Right ventricle myocardium superior (tissue), 1 donor: ENCODE measurements around the gene CLNK. TPM values are rescaled to one million over a fixed set of nuclear protein-coding genes. Genes with fewer than 3 reads are reported as not detected.
A peak's percentile ranks its signal among the peaks of the same experiment; 100 is the strongest.

Source experiments
- ATAC-seq: fragments of 200-7000 bp; cut with Tn5 transposase; one replicate; pipeline ENCODE4 v1.9.1; 2020; ENCODE audit warnings: mild to moderate bottlenecking; ENCODE audit not compliant: poor library complexity
- DNase-seq: peaks from one replicate; pipeline ENCODE4 v3.0.0-alpha.2; 2020
- intact Hi-C: fragments of 100-400 bp; cut with DNase I; formaldehyde crosslinking; loops from one replicate; pipeline ENCODE4 v1.11.2; 2022
- total RNA-seq: library from RNA; stranded (reverse); fragmentation: NEBNext Ultra II Directional; extraction: Animal tissue kit (Norgen Biotek cat#: 25700); gene quantifications from one replicate; pipeline ENCODE4 v1.2.1, GENCODE V29; 2021
- donor health status: DM: no; HTN: yes; CAD: no; lungs with severe emphysema.

Gene CLNK
- total RNA-seq, 1 donor from 2014 or later, result not detected

DNA sequence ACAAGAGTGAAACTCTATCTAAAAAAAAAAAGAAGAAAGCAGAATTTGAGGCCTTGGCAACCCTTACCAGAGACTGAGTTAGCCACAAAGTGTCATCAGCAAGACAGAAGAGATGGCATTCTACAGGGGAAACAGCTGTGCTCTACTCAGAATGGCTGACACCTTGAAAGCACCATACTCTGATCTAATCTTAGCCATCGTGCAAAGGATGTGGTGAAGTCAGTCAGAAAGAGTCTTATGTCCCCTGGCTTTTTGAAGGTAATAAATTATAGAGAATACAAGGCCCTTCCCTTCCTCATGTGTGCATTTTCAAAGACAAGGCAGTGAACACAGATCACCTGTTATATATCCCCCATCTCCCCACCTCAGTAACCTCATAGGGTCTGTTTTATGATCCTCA is 13.2 kb downstream of the CLNK start:
- ATAC-seq, result no peak
- intact Hi-C loops, result no loop called here
- no peak for DNase-seq

GRCh38 chr4:10670321-10670720 is 14.2 kb downstream of the CLNK start:
- intact Hi-C loops, result no loop called here
- DNase-seq (no peak), ATAC-seq (no peak)

- no peak for DNase-seq
- ATAC-seq, result no peak
- intact Hi-C loops, result no loop called here
Measured at GRCh38 chr4:10667701-10668326, 16.8 kb downstream of the CLNK start.

- DNase-seq, result no peak
- no peak for ATAC-seq
- intact Hi-C loops, result no loop called here
Measured at GRCh38 chr4:10666616-10667015, 18.0 kb downstream of the CLNK start.

DNA sequence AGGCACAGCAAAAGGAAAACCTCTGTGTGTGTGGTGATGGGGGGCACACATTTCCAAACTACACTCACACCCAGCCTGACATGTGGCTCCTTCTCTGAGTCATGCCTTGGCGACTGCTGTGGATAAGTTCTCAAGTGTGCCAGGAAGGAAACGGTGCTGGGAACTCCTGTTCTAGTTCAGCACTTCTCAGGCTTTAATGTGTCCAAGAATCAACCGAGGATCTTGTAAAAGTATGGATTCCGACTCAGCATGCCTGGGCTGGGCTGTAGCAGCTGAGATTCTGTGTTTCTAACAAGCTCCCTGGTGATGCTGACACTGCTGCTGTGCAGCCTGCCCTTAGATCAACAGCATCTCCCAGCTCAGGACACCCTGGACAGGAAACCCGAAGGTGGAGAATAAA is 20.2 kb downstream of the CLNK start:
- intact Hi-C loops, result no loop called here
- DNase-seq, result no peak
- ATAC-seq, result peak; percentile 67

GRCh38 chr4:10662937-10663336 is 21.6 kb downstream of the CLNK start:
- intact Hi-C loops, result no loop called here
- no peak for DNase-seq
- no peak for ATAC-seq

DNA sequence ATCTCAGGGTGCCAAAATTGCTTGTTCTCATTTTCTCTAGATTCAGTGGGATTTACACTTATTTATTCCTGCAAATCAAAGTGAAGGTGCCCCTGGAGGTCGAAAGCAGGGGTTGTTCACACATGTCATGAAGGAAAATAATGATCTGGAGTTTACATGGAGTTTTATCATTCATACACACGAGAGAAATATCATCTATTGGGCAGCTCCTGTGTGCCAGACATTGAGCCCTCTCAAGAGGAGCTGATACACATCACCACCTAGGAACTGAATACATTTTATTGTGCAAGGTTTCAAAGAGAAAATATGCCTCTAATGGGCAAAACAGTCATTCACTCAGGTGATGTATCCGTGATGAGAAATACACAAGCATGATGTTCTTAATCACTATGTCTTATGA is 23.5 kb downstream of the CLNK start:
- ATAC-seq (no peak), DNase-seq (no peak)
- intact Hi-C loops, result no loop called here

GRCh38 chr4:10659251-10659650 is 25.3 kb downstream of the CLNK start:
- DNase-seq (no peak), ATAC-seq (no peak)
- intact Hi-C loops, result no loop called here

- DNase-seq (no peak), ATAC-seq (no peak)
- intact Hi-C loops, result no loop called here
Measured at GRCh38 chr4:10656988-10657387, 27.6 kb downstream of the CLNK start.

GRCh38 chr4:10656420-10656819 is 28.1 kb downstream of the CLNK start:
- intact Hi-C loops, result no loop called here
- ATAC-seq (no peak), DNase-seq (no peak)

GRCh38 chr4:10655968-10656367 is 28.6 kb downstream of the CLNK start:
- intact Hi-C loops, result no loop called here
- DNase-seq (no peak), ATAC-seq (no peak)

- ATAC-seq, result no peak
- DNase-seq, result no peak
- intact Hi-C loops, result no loop called here
Measured at GRCh38 chr4:10648479-10648878, 36.1 kb downstream of the CLNK start.

DNA sequence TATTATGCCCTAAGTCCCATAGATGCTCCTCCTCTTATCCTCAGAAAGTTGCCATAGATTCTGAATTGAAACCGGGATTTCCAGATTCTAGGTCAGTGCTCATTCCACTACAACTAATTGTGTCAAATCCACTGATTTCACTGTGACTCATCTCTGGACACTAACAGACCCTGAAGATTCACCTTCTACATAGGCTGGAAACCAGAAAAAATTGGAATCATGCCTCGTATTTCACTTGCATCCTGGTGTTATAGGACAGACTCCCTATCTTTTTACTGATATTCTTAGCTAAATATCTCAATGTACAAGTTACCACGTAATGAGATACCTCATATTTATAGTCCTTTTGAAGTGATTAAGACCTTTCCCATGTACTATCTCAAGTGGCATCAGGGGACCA is 36.7 kb downstream of the CLNK start:
- intact Hi-C loops, result no loop called here
- ATAC-seq, result no peak

GRCh38 chr4:10643600-10644425 is 40.8 kb downstream of the CLNK start:
- ATAC-seq (no peak), DNase-seq (no peak)
- intact Hi-C loops, result no loop called here

More for the DNA sequence above, 36.7 kb downstream of the CLNK start:
- no peak for DNase-seq

DNA sequence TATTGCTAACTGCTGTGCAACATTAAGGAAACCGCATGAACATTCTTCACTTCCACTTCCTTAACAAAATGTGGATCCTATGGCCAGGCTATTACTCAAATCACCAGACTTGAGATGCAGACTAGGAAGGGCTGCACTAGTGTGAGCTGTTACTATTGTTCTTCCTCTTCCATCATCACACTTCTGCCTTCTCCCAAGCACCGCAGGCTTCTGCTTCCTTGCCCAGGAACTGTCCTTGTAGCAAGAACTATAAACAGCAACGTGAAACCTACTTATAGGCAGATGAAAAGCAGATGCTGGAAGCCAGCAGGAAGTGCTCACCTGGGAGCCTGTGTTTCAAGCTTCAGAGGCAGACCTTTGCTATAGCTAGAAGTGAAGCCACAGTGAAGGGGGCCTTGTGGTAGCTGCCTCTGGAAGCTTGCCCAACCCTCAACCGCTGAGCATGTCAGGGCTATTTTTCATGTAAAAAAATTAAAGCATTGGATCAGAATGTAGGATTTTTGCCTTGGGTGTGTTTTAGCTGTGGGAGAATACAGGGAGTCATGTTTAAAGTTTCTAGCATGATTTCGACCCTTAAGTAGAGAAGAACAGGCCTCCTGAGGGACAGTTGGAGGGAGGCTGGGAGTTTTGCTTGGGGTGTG is 43.9 kb downstream of the CLNK start:
- intact Hi-C loops, result no loop called here
- DNase-seq (no peak), ATAC-seq (peak; percentile 31)

GRCh38 chr4:10639664-10640063 is 44.9 kb downstream of the CLNK start:
- no peak for ATAC-seq
- intact Hi-C loops, result no loop called here
- no peak for DNase-seq

- intact Hi-C loops, result no loop called here
- no peak for DNase-seq
- no peak for ATAC-seq
Measured at GRCh38 chr4:10639100-10639499, 45.5 kb downstream of the CLNK start.

- DNase-seq (no peak), ATAC-seq (no peak)
- intact Hi-C loops, result no loop called here
Measured at GRCh38 chr4:10635091-10635490, 49.5 kb downstream of the CLNK start.

DNA sequence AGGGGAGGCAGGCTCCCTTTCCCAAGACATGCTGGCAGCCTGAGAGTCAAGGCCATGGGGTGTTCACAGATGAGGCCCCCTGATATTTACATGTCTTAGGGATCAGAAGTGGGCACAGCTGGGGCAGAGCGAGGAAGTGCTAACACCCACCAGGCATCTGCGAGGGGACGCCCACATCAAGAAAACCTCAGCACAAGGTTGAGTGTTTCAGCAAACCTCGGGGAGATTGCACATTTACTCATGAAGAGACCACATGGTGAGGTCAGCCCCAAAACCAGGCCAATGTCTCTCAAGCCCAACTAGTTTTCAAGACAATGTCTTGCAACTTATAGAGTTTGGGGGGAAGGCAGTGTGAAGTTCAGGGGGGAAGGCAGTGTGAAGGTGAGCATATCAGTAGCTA is 55.2 kb downstream of the CLNK start:
- DNase-seq (no peak), ATAC-seq (no peak)
- intact Hi-C loops, result no loop called here

GRCh38 chr4:10625131-10625530 is 59.4 kb downstream of the CLNK start:
- intact Hi-C loops, result no loop called here
- DNase-seq (no peak), ATAC-seq (no peak)
